Endodermal cell (in vitro differentiated cells): ENCODE measurements around the gene CDR2L. TPM values are rescaled to one million over a fixed set of nuclear protein-coding genes. Genes with fewer than 3 reads are reported as not detected.

Experiments
- DNase-seq: peaks from one replicate; pipeline ENCODE4 v3.0.0-alpha.2; 2017
- H3K27ac ChIP-seq: 2 replicates; pipeline ENCODE4 v1.5.1; 2013; ENCODE audit warnings: mild to moderate bottlenecking, low read depth, low read length, moderate library complexity
- H3K27me3 ChIP-seq: 2 replicates; pipeline ENCODE4 v1.6.1; 2013; ENCODE audit warnings: mild to moderate bottlenecking, low read length, moderate library complexity; ENCODE audit not compliant: insufficient read depth, control insufficient read depth, poor library complexity, severe bottlenecking
- H3K36me3 ChIP-seq: 2 replicates; pipeline ENCODE4 v1.7.0; 2013; ENCODE audit warnings: mild to moderate bottlenecking, low read length, moderate library complexity; ENCODE audit not compliant: control insufficient read depth, insufficient read depth
- H3K4me1 ChIP-seq: one replicate; pipeline ENCODE4 v1.7.0; 2013; ENCODE audit warnings: low read length; ENCODE audit not compliant: control insufficient read depth, insufficient read depth
- H3K4me3 ChIP-seq: 2 replicates; pipeline ENCODE4 v1.5.1; 2013; ENCODE audit warnings: mild to moderate bottlenecking, low read length, moderate library complexity
- H3K9ac ChIP-seq: 2 replicates; pipeline ENCODE4 v1.6.1; 2013; ENCODE audit warnings: mild to moderate bottlenecking, low read length, moderate library complexity; ENCODE audit not compliant: poor library complexity, severe bottlenecking; ENCODE audit errors: extremely low read depth
- H3K9me3 ChIP-seq: 2 replicates; pipeline ENCODE4 v1.6.1; 2013; ENCODE audit warnings: mild to moderate bottlenecking, low read length, moderate library complexity; ENCODE audit not compliant: control insufficient read depth
- H3K27ac Mint-ChIP-seq: 2 replicates; pipeline ENCODE4 v1.8.0; 2020; ENCODE audit warnings: mixed read lengths
- H3K27me3 Mint-ChIP-seq: 2 replicates; pipeline ENCODE4 v1.8.0; 2021; ENCODE audit warnings: mild to moderate bottlenecking, mixed read lengths; ENCODE audit not compliant: insufficient read depth
- H3K36me3 Mint-ChIP-seq: 2 replicates; pipeline ENCODE4 v1.8.0; 2020; ENCODE audit warnings: low read depth, mixed read lengths
- H3K4me1 Mint-ChIP-seq: 2 replicates; pipeline ENCODE4 v1.8.0; 2020; ENCODE audit warnings: mixed read lengths
- H3K4me3 Mint-ChIP-seq: 2 replicates; pipeline ENCODE4 v1.8.0; 2020; ENCODE audit warnings: mild to moderate bottlenecking, moderate library complexity, mixed read lengths
- H3K9me3 Mint-ChIP-seq: 2 replicates; pipeline ENCODE4 v1.8.0; 2020; ENCODE audit warnings: mild to moderate bottlenecking, mixed read lengths
- CTCF ChIP-seq: fragments of 200-600 bp; sonication (generic); conservative IDR thresholded peaks from 2 replicates; pipeline ENCODE4 v1.5.0; 2021; ENCODE audit warnings: antibody characterized with exemption, mild to moderate bottlenecking
- WGBS, 2 experiments: methylation state at CpG; one replicate each; pipeline versions ENCODE4 v1.1.5 to v1.1.7; 2013; ENCODE audit warnings: missing lambda C conversion rate in 2 of 2, mixed read lengths in 1 of 2; ENCODE audit not compliant: insufficient coverage in 1 of 2, insufficient read length in 1 of 2; 5-methylcytosine and 5-hydroxymethylcytosine counted together
- total RNA-seq, 2 donors: library from RNA; stranded (reverse); fragmentation: NEBNext Ultra II Directional in 1 of 2; extraction: Animal tissue kit (Norgen Biotek cat#: 25700) in 1 of 2; gene quantifications; 2 replicates in 1 of 2; 3 replicates in 1 of 2; pipeline ENCODE4 v1.2.1, GENCODE V29; 2021

CDR2L gene
- total RNA-seq, 2 donors from 2014 or later = 20.4 to 23.6 TPM

GRCh38 chr17:75051941-75052340, 64.5 kb downstream of the CDR2L start:
- Histone ChIP-seq H3K27ac (no peak overlapping the region), H3K27me3 (no peaks in the 10 kb centered on the region), H3K9me3 (no peaks in the 10 kb centered on the region), H3K4me3 (no peak overlapping the region), H3K36me3 (peaks cover 62% of the 10 kb centered on the region), H3K4me1 (no peaks in the 10 kb centered on the region), H3K9ac (no peak overlapping the region)
- no peaks in the 10 kb centered on the region for H3K27me3 Mint-ChIP-seq
- H3K4me3 Mint-ChIP-seq = no peak overlapping the region
- H3K36me3 Mint-ChIP-seq = peaks cover 72% of the 10 kb centered on the region
- no peaks in the 10 kb centered on the region for H3K9me3 Mint-ChIP-seq
- DNase-seq = no peak
- H3K4me1 Mint-ChIP-seq = peaks cover 17% of the 10 kb centered on the region
- WGBS, 2 experiments = 87 to 93% methylated on average over 2 of the region's 2 CpGs
- no peak for TF ChIP-seq CTCF
- peak overlapping the region; percentile 0 for H3K27ac Mint-ChIP-seq

Other genes starting within 250 kb of the CDR2L start
- gene NHERF1, start 239.0 kb upstream of the CDR2L start, total RNA-seq = 100 to 1,000 TPM; 116 to 138 TPM
- 10 to 100 TPM; 58.3 to 77.3 TPM for gene NAT9, start 211.3 kb upstream of the CDR2L start, total RNA-seq
- gene GRIN2C, start 127.7 kb upstream of the CDR2L start, total RNA-seq = under 1 TPM; 0.24 to 0.31 TPM
- 10 to 100 TPM; 17.3 to 19.4 TPM for gene FDXR, start 114.6 kb upstream of the CDR2L start, total RNA-seq
- gene FADS6, start 94.0 kb upstream of the CDR2L start, total RNA-seq = 1 to 10 TPM; 4.7 to 5.7 TPM
- gene USH1G, start 64.4 kb upstream of the CDR2L start, total RNA-seq = under 1 TPM; 0.11 to 0.13 TPM
- not detected for gene OTOP2, start 63.4 kb upstream of the CDR2L start, total RNA-seq
- gene OTOP3, start 51.7 kb upstream of the CDR2L start, total RNA-seq = not detected
- 10 to 100 TPM in 1 of 2 donors, 1 to 10 TPM in 1; 7.6 to 11.4 TPM for gene HID1, start 14.9 kb upstream of the CDR2L start, total RNA-seq
- gene MRPL58, start 25.0 kb downstream of the CDR2L start, total RNA-seq = 10 to 100 TPM; 29.7 to 30.1 TPM
- gene ATP5PD, start 59.3 kb downstream of the CDR2L start, total RNA-seq = 100 to 1,000 TPM; 244 to 295 TPM
- 10 to 100 TPM; 27.7 to 32.8 TPM for gene KCTD2, start 59.6 kb downstream of the CDR2L start, total RNA-seq
- gene SLC16A5, start 100.3 kb downstream of the CDR2L start, total RNA-seq = 10 to 100 TPM; 28.8 to 54.0 TPM
- gene ARMC7, start 122.3 kb downstream of the CDR2L start, total RNA-seq = 10 to 100 TPM; 20.0 to 26.6 TPM
- 10 to 100 TPM; 69.1 to 80.3 TPM for gene NT5C, start 144.1 kb downstream of the CDR2L start, total RNA-seq
- 100 to 1,000 TPM; 148 to 156 TPM for gene JPT1, start 166.9 kb downstream of the CDR2L start, total RNA-seq
- gene SUMO2, start 195.3 kb downstream of the CDR2L start, total RNA-seq = 100 to 1,000 TPM; 586 to 714 TPM
- gene NUP85, start 218.0 kb downstream of the CDR2L start, total RNA-seq = 100 to 1,000 TPM; 105 to 117 TPM